Fibroblast of lung (primary cell): ENCODE measurements around the gene C13orf42.

ENCODE experiments used
- CTCF ChIP-seq, 2 donors: IDR thresholded peaks in 1 of 2; conservative IDR thresholded peaks in 1 of 2; 1 replicate in 1 of 2; 2 replicates in 1 of 2; pipeline ENCODE4 v1.5.1; 2011 to 2012; ENCODE audit warnings: low read length in 2 of 2, control low read depth in 1 of 2, inconsistent platforms in 1 of 2, low read depth in 1 of 2, mild to moderate bottlenecking in 1 of 2
- EZH2 ChIP-seq: IDR thresholded peaks from 2 replicates; pipeline ENCODE4 v1.5.1; 2012; ENCODE audit warnings: low read length, control low read depth, mild to moderate bottlenecking; ENCODE audit errors: missing control alignments

DNA sequence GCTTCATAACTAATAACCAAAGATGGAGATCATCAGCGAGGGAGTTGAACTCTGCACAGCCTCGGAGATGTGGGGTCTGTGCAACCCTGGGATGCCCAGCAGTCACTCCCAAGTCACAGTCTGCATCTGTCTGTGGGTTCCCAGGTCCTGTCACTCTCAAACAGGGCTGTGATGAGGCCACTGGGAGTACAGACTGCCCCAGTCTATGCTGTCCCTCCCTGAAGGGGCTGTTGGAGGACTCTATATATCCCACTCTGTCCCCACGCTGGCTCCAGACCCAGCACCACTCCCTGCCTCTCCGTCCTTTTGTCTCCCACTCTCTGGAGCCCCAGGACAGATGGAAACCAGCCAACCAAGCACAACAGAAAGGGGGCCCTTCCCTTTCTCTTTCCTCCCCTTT, 26.2 kb upstream of the C13orf42 start:
- TF ChIP-seq CTCF (conservative IDR thresholded peaks at IDR 0.05 in 1 of 2, IDR thresholded peaks at IDR 0.05 in 1 of 2; ENCODE audit: low read depth in 1 of 2, low read length in 2 of 2) (no peak), EZH2 (no peak)
